Fibroblast of lung (primary cell): ENCODE data around the gene COL16A1.

Experiments used
- EZH2 ChIP-seq: IDR thresholded peaks from 2 replicates; pipeline ENCODE4 v1.5.1; 2012; ENCODE audit warnings: low read length, control low read depth, mild to moderate bottlenecking; ENCODE audit errors: missing control alignments
- TF ChIP-seq, protein P1 (sequence below), 2 donors: IDR thresholded peaks in 1 of 2; conservative IDR thresholded peaks in 1 of 2; 1 replicate in 1 of 2; 2 replicates in 1 of 2; pipeline ENCODE4 v1.5.1; 2011 to 2012; ENCODE audit warnings: low read length in 2 of 2, control low read depth in 1 of 2, inconsistent platforms in 1 of 2, low read depth in 1 of 2, mild to moderate bottlenecking in 1 of 2

- TF ChIP-seq, protein P1, sequence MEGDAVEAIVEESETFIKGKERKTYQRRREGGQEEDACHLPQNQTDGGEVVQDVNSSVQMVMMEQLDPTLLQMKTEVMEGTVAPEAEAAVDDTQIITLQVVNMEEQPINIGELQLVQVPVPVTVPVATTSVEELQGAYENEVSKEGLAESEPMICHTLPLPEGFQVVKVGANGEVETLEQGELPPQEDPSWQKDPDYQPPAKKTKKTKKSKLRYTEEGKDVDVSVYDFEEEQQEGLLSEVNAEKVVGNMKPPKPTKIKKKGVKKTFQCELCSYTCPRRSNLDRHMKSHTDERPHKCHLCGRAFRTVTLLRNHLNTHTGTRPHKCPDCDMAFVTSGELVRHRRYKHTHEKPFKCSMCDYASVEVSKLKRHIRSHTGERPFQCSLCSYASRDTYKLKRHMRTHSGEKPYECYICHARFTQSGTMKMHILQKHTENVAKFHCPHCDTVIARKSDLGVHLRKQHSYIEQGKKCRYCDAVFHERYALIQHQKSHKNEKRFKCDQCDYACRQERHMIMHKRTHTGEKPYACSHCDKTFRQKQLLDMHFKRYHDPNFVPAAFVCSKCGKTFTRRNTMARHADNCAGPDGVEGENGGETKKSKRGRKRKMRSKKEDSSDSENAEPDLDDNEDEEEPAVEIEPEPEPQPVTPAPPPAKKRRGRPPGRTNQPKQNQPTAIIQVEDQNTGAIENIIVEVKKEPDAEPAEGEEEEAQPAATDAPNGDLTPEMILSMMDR (conservative IDR thresholded peaks at IDR 0.05 in 1 of 2, IDR thresholded peaks at IDR 0.05 in 1 of 2; ENCODE audit: low read depth in 1 of 2, low read length in 2 of 2), result no peak
- TF ChIP-seq EZH2, result no peak
Measured at GRCh38 chr1:31715873-31716220, 12.0 kb upstream of the COL16A1 start.
